SH-SY5Y (cell line): Measurements from ENCODE around the gene UBE2N.

ENCODE experiments used
- GATA2 ChIP-seq: IDR thresholded peaks from 2 replicates; pipeline ENCODE4 v1.6.1; 2011; ENCODE audit warnings: mild to moderate bottlenecking, low read depth, low read length
- GATA3 ChIP-seq: IDR thresholded peaks from 2 replicates; pipeline ENCODE4 v1.6.1; 2011; ENCODE audit warnings: low read depth, mild to moderate bottlenecking, low read length, moderate library complexity

Gene UBE2N

GRCh38 chr12:93379326-93379980 is 62.3 kb downstream of the UBE2N start:
- no peak for TF ChIP-seq GATA3
- TF ChIP-seq GATA2 = no peak

GRCh38 chr12:93378998-93379325 is 62.8 kb downstream of the UBE2N start:
- no peak for TF ChIP-seq GATA2
- no peak for TF ChIP-seq GATA3

DNA sequence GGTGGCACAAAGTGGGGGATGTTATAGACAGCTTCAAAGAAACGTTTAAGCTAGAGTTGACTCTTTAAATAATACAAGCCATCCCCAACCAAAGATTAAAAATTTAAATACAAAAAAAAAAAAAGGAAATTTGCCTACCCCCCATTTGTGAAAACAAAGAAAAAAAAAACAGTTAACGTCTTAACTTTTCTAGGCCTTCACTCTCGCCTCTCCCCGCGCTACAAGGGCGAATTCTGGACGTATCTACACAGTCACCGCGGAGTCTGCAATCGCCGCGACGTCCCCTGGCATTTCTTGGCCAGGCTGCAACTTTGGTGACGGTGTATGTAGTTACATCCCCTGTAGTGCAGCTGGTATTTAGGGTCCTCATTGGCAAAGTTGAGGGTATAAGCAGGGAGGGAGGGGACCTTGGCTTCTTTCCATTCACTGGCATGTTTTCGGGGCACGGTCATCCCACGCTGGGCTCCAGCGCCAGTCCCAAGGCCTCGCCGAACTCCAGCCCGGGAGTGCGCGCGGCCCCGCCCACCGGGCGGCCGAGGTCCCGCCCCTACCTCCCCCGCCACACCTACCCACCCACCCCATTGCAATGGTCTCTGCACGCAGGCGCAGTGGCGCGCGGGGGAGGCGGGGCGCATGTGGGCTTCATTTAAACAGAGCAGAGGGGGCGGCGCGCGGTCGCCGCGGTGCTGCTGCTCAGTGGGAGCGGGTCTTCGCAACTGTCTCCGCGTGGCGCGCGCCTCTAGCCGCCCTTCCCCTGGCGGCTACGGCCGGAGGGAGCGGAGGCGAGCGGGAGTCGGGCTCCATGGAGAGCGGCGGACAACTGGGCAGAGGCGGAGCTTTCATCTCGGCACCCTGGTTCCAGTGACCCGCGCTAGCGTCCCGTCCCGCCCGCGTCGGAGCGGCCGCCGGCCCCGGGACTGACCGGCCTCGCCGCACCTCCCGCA is 64.2 kb downstream of the UBE2N start, which contains the start of gene NUDT4:
NUDT4 (plus strand) TSS at position 674 of the 944 bp plus-strand sequence. CDS start 398 bp downstream, outside the sequence.
- TF ChIP-seq GATA3 = no peak

DNA sequence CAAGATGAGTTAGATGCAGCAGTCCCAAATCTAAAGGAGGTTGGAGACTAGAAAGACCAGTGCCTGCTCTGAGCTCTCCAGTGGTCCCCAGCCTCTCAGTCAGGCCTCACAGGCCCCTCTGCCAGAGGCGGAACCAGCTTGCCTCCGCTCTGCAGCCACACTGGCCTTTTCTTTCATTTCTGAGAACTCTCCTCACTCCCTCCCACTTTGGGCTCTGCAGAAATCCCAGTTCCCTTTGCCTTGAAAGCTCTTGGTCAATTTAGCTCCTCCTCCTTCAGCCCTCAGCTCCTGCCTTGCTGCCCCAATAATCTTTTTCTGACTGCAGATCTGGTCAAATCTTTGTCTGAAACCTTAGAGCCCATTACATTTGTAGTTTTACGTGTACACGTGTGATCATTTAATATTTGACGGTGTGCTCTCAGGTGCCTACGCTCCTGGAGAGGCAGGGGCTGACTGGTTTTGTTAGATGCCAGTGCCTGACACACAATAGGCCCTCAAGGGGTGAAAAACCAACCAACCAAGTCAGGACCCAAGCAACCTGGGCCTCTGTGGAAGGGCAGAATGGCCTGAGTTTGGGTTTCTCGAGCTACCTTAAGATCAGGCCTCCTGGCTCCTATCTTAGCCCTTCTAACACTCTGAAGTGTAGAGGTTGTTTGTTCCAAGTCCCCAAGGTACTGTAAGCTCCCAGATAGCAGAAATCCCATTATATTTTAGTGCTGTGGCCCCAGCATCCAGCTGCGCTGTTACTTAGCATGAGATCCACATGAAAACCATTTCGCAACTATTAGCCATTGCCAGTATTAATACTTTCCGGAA is 65.1 kb downstream of the UBE2N start:
- TF ChIP-seq GATA3 = no peak
- no peak for TF ChIP-seq GATA2

- no peak for TF ChIP-seq GATA3
- no peak for TF ChIP-seq GATA2
These were observed 65.8 kb downstream of the UBE2N start for GRCh38 chr12:93375906-93376305.

DNA sequence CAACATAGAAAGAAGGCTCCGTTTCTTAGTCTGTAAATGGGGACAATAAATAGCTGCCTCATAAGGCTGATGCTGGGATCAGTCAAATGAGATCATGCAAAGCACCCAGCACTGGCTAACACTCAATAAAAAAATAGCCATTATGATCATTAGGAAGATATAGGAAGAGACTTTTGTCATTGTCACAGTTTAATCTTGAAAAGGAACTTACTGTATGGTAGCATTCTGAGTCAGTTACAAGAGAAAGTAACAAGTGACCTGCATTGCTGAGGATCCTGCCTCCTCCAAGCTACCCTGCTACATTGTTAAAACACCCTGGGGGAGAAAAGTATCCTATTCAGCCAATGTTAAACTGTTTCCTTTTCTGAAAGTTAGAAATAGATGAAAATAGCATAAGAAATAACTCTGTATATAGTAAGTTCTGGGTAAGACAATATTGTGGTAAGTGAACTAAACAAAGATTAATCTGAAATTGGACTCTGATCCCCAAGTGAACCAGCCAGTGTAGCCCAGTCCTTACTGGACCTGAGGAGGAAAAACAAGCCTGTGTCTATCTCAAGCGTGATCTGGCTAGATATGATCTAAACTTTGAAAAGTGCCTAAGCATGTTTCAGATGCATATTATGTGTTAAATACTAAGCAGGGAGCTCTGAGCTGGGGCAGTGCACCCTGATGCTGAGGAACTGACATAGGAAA is 67.6 kb downstream of the UBE2N start:
- TF ChIP-seq GATA3 (no peak), GATA2 (no peak)

GRCh38 chr12:93370947-93371346 is 70.8 kb downstream of the UBE2N start:
- no peak for TF ChIP-seq GATA3
- no peak for TF ChIP-seq GATA2

GRCh38 chr12:93369505-93369904 is 72.2 kb downstream of the UBE2N start:
- TF ChIP-seq GATA2 (no peak), GATA3 (no peak)

- TF ChIP-seq GATA3 (no peak), GATA2 (no peak)
These were observed 73.0 kb downstream of the UBE2N start for GRCh38 chr12:93368766-93369165.

GRCh38 chr12:93366422-93366821 is 75.3 kb downstream of the UBE2N start:
- TF ChIP-seq GATA2 (no peak), GATA3 (no peak)

GRCh38 chr12:93365616-93366405 is 75.9 kb downstream of the UBE2N start:
- TF ChIP-seq GATA3 (no peak), GATA2 (no peak)

DNA sequence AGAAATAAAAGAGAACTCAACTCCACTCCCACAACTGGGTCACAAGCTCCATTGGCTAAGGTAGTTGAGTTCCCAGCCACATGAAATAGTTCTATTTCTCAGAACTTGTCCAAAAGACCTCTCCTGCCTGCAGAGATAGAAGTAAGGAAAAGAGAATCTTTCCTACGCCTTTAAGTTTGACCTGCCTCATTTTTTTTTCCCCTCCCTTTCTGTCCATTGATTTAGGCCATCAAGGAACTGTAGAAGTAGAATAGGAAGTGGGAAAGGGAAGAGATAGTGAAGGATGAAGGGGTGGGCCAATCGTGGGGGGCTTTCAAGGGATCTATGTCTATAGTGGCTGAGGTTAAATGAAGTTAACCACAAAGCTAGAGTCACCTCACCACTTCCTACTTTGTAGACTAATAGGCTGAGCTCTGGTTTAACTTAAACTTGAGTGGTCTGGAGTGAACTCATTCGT is 77.9 kb downstream of the UBE2N start:
- TF ChIP-seq GATA3 = no peak
- TF ChIP-seq GATA2 = no peak
